GM19467 (cell line): ENCODE results near the gene SLC52A3.

Experiments used
- ATAC-seq: cut with Tn5 transposase; IDR thresholded peaks from one replicate; pipeline ENCODE4 v1.9.1; 2021; ENCODE audit warnings: mild to moderate bottlenecking, moderate library complexity; ENCODE audit not compliant: unreplicated experiment

Gene SLC52A3

GRCh38 chr20:770691-771090, 2.4 kb upstream of the SLC52A3 start:
- no peak for ATAC-seq

- no peak for ATAC-seq
Measured at GRCh38 chr20:766906-767305, 1.4 kb downstream of the SLC52A3 start.

DNA sequence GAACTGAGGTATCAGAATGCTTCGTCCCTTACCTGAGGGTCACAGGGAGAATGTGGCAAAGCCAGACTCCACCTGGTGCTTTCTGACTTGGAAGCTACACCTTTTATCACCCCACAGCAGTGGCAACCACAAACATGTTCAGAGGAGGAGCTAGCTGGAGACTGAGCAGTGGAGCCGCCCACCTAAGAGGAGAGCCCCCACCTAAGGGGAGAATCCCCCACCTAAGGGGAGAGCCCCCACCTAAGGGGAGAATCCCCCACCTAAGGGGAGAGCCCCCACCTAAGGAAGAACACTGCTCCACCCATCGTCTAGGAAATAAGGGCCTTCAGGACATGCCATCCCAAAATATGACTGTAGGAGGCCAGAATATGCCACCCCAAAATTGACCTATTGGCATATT, 4.0 kb downstream of the SLC52A3 start:
- no peak for ATAC-seq

DNA sequence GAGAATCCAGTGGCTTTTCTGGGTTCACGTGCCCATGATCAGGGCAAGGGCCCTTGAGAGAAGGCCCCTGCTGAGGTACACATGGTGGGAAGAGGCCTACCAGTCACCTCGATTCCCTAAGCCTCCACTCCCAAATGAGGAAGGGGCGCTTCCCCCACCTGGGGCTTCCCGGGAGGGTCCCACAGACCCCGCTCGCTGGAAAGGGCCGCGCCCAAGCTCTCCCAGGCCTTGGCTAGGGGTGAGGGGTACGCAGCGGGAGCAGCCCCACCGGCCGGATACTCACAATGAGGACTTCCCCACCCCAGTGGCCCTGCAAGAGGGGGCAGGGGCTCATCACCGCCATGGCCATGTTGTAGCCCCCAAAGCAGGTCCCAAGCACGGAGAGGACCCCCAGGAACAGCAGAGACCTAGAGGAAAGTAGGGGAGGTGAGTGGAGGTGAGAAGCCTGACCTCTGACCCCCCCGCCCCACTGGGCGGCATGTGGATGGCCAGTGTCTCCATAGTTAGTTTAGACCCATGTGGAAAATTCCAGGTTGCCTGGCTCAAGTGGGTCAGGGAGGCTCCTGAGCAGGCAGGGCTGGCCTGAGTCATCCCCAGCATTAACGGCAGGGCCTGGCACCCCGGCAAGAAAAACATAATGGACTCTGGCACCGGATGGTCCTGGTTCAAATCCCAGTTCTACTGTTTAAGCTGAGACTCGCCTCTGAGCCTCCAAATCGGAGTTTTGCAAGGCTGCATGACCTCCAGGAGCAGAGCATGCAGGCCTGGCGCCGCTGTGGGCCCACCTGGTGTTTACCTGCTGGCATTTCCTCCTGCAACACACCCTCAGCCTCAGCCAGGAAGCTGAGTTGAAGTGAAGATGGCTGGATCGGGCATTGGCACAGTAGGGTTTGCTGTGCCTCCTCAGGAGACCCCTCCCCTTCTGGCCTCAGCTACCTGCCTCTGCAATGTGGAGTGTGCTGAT, 6.6 kb downstream of the SLC52A3 start:
- no peak for ATAC-seq

GRCh38 chr20:760751-761417, 7.4 kb downstream of the SLC52A3 start:
- no peak for ATAC-seq

DNA sequence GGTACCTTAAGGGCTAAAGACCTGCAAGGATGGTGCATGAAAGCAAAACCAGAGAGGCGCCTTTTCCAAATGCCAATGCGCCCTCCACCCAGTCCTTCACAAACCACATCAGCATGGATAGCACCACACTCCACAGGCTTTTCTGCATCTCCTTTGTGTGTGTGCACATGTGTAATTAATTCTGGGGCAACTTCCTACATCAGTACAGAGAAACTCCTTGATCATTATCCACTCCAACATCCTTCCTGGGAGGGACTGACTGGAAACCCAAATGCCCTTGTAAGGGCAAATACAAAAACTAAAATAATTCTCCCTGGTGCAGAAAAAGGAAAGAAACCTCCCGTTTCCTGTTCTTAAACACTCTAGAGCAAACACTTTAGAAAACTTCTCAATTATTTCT, 10.8 kb downstream of the SLC52A3 start:
- ATAC-seq = no peak

DNA sequence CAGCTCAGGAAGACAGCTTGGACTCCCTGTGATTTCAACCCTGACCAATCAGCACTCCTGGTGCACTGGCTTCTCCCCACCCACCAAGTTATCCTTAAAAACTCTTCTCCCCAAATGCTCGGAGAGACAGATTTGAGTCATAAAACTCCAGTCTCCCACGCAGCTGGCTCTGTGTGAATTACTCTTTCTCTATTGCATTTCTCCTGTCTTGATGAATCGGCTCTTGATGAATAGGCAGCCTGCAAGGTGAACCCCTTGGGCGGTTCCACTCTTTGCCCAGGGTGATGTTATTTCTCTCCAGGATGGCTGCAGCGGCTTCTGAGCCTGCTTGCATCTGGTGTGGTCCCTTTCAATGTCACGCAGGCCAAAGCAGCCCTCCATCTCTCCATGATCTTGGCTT, 12.4 kb downstream of the SLC52A3 start:
- no peak for ATAC-seq

DNA sequence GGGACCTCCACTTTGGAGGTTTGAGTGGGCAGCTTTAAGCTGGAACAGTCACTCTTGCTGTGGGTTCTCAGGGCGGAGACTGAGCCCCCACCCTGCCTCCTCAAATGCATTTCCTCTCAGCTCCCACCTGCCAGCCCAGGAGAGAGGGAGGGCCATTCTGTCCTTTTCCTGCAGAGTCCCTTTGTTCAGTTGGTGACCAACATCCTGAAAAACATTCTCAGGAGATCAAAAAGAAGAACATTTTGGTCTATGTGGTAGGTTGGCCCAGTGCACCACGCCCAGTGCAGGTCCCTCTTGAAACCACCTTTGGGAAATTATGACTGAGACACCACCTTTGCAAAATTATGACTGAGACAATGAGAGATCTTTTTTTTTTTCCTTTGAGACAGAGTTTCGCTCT, 13.4 kb downstream of the SLC52A3 start:
- no peak for ATAC-seq

- ATAC-seq = no peak
Measured at GRCh38 chr20:753897-754635, 14.2 kb downstream of the SLC52A3 start.

DNA sequence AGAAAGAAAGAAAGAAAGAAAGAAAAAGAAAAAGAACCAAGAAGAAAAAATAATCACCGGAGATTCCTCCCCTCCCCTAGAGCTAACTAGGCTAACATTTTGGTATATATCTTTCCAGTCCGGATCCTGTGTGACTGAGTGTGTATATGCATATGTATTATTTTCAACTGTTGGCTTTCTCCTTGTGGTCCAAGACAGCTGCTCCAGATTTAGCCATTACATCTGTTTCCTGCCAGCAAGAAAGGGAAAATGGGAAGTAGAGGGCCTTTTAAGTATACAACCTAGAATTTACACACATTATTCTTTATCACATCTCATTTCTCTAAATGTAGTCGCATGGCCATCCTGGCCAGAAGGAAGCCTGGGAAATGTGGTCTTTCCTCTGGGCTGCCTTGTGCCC, 15.2 kb downstream of the SLC52A3 start:
- ATAC-seq = no peak

DNA sequence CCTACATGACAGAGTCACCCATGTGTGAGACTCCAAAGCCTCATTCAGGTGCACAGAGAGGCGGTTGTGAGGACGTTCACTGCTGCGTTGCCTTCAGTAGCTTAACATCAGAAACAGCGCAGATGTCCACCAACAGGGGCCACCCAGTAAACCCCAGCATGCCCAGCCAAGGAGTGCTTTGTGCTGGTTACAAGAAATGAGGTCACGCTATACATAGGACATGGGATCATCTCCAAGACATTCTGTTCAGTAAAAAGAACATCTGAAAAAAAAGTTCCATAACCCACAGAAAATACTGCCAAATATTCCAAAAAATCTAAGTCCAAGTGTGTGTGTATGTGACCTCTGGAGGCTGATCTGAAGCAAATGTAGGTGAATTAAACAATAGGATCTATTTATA, 16.0 kb downstream of the SLC52A3 start:
- ATAC-seq = no peak

DNA sequence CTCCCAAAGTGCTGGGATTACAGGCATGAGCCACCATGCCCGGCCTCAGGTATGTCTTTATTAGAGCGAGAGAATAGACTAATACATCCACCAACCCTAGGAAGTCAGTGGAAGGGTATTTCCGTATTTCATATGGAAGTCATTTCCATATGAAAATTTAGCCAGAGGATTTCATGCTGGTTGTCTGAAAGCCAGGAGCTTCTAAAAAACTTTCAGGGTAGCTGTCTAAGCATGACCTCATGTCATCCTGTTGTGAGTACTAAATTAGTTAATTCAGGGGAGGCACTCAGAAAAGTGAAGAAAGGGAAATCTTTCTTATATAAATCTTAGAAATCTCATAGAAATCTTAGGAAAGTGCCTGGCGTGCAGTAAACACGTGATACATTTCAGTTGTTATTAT, 16.5 kb downstream of the SLC52A3 start:
- no peak for ATAC-seq

- ATAC-seq = no peak
Measured at GRCh38 chr20:750801-751200, 17.5 kb downstream of the SLC52A3 start.

GRCh38 chr20:745683-746301, 22.5 kb downstream of the SLC52A3 start:
- ATAC-seq = no peak

DNA sequence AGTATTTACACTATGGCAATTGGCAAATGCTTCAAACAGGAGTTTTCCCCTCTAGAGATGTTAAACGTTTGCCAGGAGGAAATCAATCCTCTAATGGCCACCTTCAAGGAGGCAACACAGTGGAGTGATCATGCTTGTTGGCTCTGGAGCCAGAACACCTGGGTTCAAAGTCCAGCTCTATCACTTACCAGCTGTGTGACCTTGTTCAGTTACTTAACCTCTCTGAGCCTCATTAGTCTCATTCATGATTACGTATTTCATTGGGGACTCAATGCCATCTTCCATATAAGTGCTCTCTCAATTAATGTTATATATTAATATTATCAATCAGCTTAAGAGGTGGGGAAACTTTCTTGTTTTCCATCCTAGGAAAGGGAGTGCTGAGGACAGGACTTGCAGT, 26.1 kb downstream of the SLC52A3 start:
- ATAC-seq = no peak

- ATAC-seq = no peak
Measured at GRCh38 chr20:741620-742019, 26.7 kb downstream of the SLC52A3 start.

DNA sequence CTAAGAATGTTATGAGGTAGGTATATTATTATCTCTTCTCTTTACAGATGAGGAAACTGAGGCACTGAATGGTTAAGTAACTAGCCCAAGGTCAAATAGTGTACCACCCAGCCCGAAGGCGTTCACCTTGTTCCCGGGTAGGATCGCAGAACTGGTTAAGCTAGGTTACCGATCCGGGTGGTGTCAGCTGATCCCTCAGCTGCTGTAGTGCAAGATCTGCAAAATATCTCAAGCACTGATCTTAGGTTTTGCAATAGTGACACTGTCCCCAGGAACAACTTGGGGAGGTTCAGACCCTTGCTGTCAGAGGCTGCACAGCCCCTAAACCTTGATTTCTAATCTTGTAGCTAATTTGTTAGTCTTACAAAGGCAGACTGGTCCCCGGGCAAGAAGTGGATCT, 28.1 kb downstream of the SLC52A3 start:
- ATAC-seq = no peak

DNA sequence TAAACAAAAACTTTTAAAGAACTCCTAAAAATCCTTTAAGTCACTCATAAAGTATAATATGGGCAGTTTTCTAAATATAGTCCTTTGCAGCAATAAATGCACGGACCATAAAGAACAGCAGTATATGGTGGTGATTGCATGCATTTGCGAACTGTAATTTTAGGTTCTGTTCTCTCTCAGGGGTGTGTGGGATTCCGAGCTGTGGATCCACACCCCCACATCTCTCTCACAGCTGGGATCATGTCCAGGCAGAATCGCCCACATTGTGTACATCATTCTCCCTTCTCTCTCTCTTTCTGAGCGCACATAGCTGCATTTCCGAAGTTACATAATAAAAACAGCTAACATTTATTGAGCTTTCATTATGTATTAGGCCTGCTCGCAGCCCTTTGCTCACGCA, 28.6 kb downstream of the SLC52A3 start:
- ATAC-seq = no peak

DNA sequence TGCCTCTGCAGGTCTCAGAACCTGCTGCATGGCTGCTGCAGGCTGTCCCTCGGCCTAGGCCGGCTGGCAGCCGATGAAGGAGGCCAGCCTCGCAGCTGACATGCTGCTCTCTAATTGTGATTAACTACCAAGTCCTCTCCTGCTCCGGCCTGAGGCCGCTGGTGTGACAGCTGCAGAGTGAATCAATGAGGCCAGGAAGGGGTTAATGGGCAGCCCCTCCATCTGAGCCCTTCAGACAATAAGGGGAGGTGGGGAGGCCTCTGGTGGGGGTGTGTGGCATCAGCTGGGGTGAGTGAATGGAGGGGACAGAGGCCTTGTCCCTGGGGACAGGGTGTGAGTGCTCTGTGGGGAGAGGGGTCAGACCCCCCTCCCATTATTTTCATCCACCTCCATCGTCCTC, 34.4 kb downstream of the SLC52A3 start:
- ATAC-seq = no peak

- ATAC-seq = no peak
Measured at GRCh38 chr20:732727-733126, 35.6 kb downstream of the SLC52A3 start.

DNA sequence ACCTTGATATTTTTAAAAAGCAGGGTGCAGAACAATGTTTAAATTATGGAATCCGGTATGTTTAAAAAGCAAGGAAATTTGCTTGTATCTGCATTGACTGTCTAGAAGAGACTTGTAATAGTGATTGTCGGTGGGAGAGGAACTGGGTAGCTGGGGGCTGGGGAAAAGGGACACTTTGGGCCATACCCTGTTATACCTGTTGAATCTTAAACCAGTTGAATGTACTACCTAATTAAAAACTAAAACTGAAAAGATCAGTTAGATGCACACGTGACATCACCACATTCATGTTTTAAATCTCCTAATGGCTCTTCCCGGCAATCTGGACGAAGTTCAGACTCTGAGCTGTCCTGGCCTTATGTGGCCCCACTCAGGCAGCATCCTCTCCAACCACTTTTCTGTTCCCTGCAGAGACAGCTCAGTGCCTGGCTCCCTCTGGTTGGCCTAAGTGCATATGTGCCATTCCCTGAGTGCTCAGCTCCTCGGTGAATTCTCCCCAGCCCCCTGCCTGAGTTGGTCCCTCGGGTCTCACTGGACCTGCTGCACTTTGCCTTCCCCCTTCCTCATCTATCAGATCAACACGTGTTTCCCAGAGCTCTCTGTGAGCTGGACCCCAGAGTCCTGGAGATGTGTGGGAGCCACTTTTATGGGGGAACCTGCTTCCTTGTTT, 36.3 kb downstream of the SLC52A3 start:
- ATAC-seq = no peak
